Renal cortex interstitium (tissue), 11 donors: ENCODE measurements around the gene TMCO2. TPM values are rescaled to one million over a fixed set of nuclear protein-coding genes. Genes with fewer than 3 reads are reported as not detected.

Experiments
- DNase-seq, 11 donors: peaks; one replicate each; pipeline ENCODE4 v3.0.0-alpha.2; 2013; ENCODE audit warnings: low read depth in 9 of 11, low spot score in 4 of 11; ENCODE audit errors: extremely low read depth in 1 of 11
- polyA plus RNA-seq, 3 donors: library from polyadenylated mRNA; unstranded; fragments of 120-200 nt; gene quantifications; one replicate each; pipeline ENCODE4 v1.2.1, GENCODE V29; 2013; ENCODE audit not compliant: insufficient read length in 3 of 3

Gene TMCO2
- polyA plus RNA-seq, 3 donors = not detected

- no peak for DNase-seq
These were observed 52.5 kb downstream of the TMCO2 start for GRCh38 chr1:40300249-40300567.

DNA sequence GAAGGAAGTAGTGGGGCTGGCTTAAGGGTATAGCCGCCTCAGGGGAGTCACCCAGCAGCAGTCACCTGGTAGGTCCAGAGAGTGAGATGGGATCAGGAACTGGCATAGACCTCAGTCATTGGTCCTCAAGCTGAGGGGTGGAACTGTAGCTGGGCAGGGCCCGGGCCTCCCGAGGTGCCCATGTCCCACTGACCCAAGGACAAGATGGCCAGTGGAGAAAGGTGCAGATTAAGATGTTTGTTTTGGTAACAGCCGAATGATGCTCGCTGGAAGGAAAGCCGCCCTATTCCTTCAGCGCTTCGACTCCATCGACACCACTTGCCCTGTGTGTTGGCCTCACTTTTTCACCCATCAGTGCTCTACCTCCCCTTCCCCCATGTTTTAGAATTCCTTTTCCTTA lies 52.9 kb downstream of the TMCO2 start:
- no peak for DNase-seq

DNA sequence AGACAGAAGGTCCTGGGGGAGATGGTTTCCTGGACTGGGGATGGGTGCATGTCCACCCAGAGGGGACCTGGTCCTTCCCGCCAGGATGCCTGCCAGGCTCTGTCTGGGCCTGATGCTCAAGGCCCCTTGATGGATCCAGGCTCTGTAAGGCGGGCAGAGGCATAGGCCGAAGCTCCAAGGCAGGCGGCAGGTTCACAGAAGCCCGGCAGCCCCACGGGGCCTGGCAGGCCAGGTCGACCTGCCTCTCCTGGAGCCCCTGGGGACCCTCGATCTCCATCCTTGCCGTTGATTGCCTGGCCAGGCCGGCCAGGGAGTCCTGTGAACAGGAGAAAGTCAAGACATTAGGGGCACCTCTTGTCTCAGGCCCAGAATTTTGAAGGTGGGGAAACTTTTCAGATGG lies 53.3 kb downstream of the TMCO2 start:
- DNase-seq = no peak

Other genes with a start within 250 kb of the TMCO2 start
- 100 to 1,000 TPM; 169 to 193 (median 193) TPM for gene CAP1, start 207.2 kb upstream of the TMCO2 start, polyA plus RNA-seq
- gene PPT1, start 150.7 kb upstream of the TMCO2 start, polyA plus RNA-seq = 100 to 1,000 TPM; 103 to 118 (median 111) TPM
- gene RLF, start 86.5 kb upstream of the TMCO2 start, polyA plus RNA-seq = 10 to 100 TPM; 24.6 to 29.4 (median 26.1) TPM
- 10 to 100 TPM; 50.1 to 60.4 (median 60.3) TPM for gene ZMPSTE24, start 10.3 kb downstream of the TMCO2 start, polyA plus RNA-seq
- 10 to 100 TPM; 18.5 to 29.4 (median 28.5) TPM for gene COL9A2, start 69.3 kb downstream of the TMCO2 start, polyA plus RNA-seq
- gene SMAP2, start 125.8 kb downstream of the TMCO2 start, polyA plus RNA-seq = 10 to 100 TPM; 20.3 to 25.2 (median 25.2) TPM
- 1 to 10 TPM; 4.9 to 6.3 (median 5.9) TPM for gene ZFP69B, start 202.5 kb downstream of the TMCO2 start, polyA plus RNA-seq
- gene ZFP69, start 229.4 kb downstream of the TMCO2 start, polyA plus RNA-seq = 1 to 10 TPM; 6.5 to 8.1 (median 7.9) TPM